ENCODE data around the gene COL17A1. TPM values are rescaled to one million over a fixed set of nuclear protein-coding genes. Genes with fewer than 3 reads are reported as not detected.
A peak's percentile ranks its signal among the peaks of the same experiment; 100 is the strongest.

Gene COL17A1
- 0.32 TPM for total RNA-seq
- long read RNA-seq, partial matches to known transcripts, result 0 of 1 reads
- long read RNA-seq, other reads (novel, unspliced or antisense), result 1 of 1 reads

GRCh38 chr10:104085801-104086400 is at the start of gene COL17A1:
Gene COL17A1 (minus strand): TSS chr10:104085880. CDS start chr10:104080673, 5,207 bp downstream.
- intact Hi-C loops (cut with DNase I), result no loop called here
- Histone ChIP-seq H3K4me1 (no peaks in the 10 kb centered on the region), H3K36me3 (no peaks in the 10 kb centered on the region), H3K4me3 (no peak within 1 kb of the TSS), H3K27me3 (ENCODE audit: low read depth) (no peaks in the 10 kb centered on the region), H3K27ac (no peak within 1 kb of the TSS), H3K9me3 (no peaks in the 10 kb centered on the region)
- no peak for DNase-seq
- no peak for ATAC-seq
- TF ChIP-seq CTCF (IDR thresholded peaks at IDR 0.05), result no peak

DNA sequence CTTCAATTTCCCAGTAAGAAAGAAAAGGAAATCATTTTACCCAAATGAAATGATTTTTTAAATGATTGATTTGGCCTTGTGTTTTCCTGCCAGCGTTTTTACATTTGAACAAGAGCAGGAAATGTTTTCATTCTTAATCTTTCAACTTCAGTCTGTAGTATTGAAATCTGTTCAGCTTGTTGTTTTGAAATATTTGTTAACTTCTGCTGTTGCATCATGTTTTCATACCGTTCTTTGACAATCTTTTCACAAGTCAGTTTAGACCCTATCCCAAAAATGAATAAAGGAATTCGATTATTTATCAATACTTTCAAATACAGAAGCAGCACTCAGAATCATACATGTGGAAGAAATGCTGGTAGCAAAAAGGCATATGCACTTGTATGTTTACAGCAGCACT is 44.4 kb upstream of the COL17A1 start:
- no peak overlapping the region for H3K4me3 ChIP-seq

GRCh38 chr10:104128214-104128613 is 42.5 kb upstream of the COL17A1 start:
- Histone ChIP-seq H3K27me3 (ENCODE audit: low read depth) (no peaks in the 10 kb centered on the region), H3K4me3 (no peak overlapping the region), H3K4me1 (peaks cover 2% of the 10 kb centered on the region), H3K36me3 (peaks cover 11% of the 10 kb centered on the region), H3K9me3 (no peaks in the 10 kb centered on the region), H3K27ac (no peak overlapping the region)
- no peak for DNase-seq
- intact Hi-C loops (cut with DNase I), result no loop called here
- TF ChIP-seq CTCF (IDR thresholded peaks at IDR 0.05), result no peak
- no peak for ATAC-seq

More for the DNA sequence above, 44.4 kb upstream of the COL17A1 start:
- intact Hi-C loops (cut with DNase I), result no loop called here
- Histone ChIP-seq H3K9me3 (no peaks in the 10 kb centered on the region), H3K4me1 (no peaks in the 10 kb centered on the region), H3K36me3 (peaks cover 7% of the 10 kb centered on the region), H3K27ac (no peak overlapping the region), H3K27me3 (ENCODE audit: low read depth) (no peaks in the 10 kb centered on the region)
- DNase-seq (no peak), ATAC-seq (no peak)
- no peak for TF ChIP-seq CTCF (IDR thresholded peaks at IDR 0.05)

GRCh38 chr10:104127411-104127810 is 41.7 kb upstream of the COL17A1 start:
- Histone ChIP-seq H3K9me3 (no peaks in the 10 kb centered on the region), H3K27me3 (ENCODE audit: low read depth) (no peaks in the 10 kb centered on the region), H3K36me3 (peaks cover 11% of the 10 kb centered on the region), H3K27ac (no peak overlapping the region), H3K4me3 (no peak overlapping the region), H3K4me1 (peaks cover 10% of the 10 kb centered on the region)
- intact Hi-C loops (cut with DNase I), result no loop called here
- ATAC-seq, result peak in 1 of 2 donors; percentile 14
- no peak for TF ChIP-seq CTCF (IDR thresholded peaks at IDR 0.05)
- DNase-seq, result no peak

GRCh38 chr10:104123397-104123796 is 37.7 kb upstream of the COL17A1 start:
- ATAC-seq (no peak), DNase-seq (no peak)
- H3K9me3 ChIP-seq, result no peaks in the 10 kb centered on the region
- no peak overlapping the region for H3K27ac ChIP-seq
- H3K4me3 ChIP-seq, result no peak overlapping the region
- intact Hi-C loops (cut with DNase I), result no loop called here
- no peaks in the 10 kb centered on the region for H3K27me3 ChIP-seq (ENCODE audit: low read depth)
- TF ChIP-seq CTCF (IDR thresholded peaks at IDR 0.05), result peak; percentile 15
- H3K4me1 ChIP-seq, result peaks cover 21% of the 10 kb centered on the region
- H3K36me3 ChIP-seq, result peaks cover 11% of the 10 kb centered on the region

Data from lower lobe of right lung (tissue), 2 donors.